ENCODE results near the gene PRDM2. TPM values are rescaled to one million over a fixed set of nuclear protein-coding genes. Genes with fewer than 3 reads are reported as not detected.
"Not testable (repeated sequence)": the region's sequence is repeated elsewhere in the genome, so short reads cannot be mapped to it uniquely, and the experiment has no call there.

PRDM2 gene
- total RNA-seq, 3 donors from 2014 or later = 34.7 to 56.1 (median 39.8) TPM

DNA sequence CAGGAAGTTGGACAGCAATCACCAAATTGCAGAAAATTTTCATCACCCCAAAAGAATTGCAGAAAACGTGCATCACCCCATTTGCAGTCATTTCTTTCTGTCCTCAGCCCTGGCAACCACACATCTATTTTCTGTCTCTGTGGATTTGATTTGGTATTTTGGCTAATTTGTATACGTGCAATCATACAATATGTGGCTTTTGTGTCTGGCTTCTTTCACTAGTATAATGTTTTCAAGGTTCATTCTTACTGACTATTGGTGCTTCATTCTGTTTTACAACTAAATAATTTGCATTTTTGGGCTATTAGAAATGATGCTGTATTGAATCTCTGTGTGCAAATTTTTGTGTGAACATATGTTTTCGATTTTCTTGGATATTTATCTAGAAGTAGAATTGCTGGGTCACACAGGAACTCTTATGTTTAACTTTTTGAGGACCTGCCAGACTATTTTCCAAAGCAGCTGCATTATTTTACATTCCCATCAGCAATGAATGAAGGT lies 24.8 kb upstream of the PRDM2 start:
- DNase-seq = no peak
- TF ChIP-seq, protein P1, sequence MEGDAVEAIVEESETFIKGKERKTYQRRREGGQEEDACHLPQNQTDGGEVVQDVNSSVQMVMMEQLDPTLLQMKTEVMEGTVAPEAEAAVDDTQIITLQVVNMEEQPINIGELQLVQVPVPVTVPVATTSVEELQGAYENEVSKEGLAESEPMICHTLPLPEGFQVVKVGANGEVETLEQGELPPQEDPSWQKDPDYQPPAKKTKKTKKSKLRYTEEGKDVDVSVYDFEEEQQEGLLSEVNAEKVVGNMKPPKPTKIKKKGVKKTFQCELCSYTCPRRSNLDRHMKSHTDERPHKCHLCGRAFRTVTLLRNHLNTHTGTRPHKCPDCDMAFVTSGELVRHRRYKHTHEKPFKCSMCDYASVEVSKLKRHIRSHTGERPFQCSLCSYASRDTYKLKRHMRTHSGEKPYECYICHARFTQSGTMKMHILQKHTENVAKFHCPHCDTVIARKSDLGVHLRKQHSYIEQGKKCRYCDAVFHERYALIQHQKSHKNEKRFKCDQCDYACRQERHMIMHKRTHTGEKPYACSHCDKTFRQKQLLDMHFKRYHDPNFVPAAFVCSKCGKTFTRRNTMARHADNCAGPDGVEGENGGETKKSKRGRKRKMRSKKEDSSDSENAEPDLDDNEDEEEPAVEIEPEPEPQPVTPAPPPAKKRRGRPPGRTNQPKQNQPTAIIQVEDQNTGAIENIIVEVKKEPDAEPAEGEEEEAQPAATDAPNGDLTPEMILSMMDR (IDR thresholded peaks at IDR 0.05) = no peak
- intact Hi-C loops (cut with DNase I, micrococcal nuclease) = no loop called here
- no peak for ATAC-seq
- H3K4me3 ChIP-seq = no peak overlapping the region
- H3K4me1 ChIP-seq (ENCODE audit: low read depth) = no peaks in the 10 kb centered on the region
- no peaks in the 10 kb centered on the region for H3K9me3 ChIP-seq
- H3K36me3 ChIP-seq (ENCODE audit: low read depth) = no peaks in the 10 kb centered on the region

DNA sequence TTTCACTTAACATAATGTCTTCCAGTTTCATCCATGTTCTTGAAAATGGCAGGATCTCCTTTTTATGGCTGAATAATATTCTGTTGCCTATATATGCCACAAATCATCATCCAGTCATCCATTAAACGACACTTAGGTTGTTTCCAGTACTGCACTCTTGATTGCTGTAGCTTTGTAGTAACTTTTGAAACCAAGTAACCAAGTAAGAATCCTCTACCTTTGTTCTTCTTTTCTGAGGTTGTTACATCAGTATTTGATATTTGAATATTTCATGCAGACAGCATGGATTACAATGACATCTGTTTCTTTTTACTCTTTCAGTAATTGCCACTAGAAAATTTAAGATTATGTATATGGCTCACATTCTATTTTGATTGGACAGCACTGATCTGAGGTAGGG lies 22.1 kb upstream of the PRDM2 start:
- Histone ChIP-seq H3K4me3 (no peak overlapping the region), H3K4me1 (ENCODE audit: low read depth) (no peaks in the 10 kb centered on the region), H3K9me3 (no peaks in the 10 kb centered on the region), H3K36me3 (ENCODE audit: low read depth) (no peaks in the 10 kb centered on the region)
- TF ChIP-seq, protein P1 (IDR thresholded peaks at IDR 0.05) = no peak
- no peak for ATAC-seq
- intact Hi-C loops (cut with DNase I, micrococcal nuclease) = no loop called here
- no peak for DNase-seq

GRCh38 chr1:13679651-13680050 lies 20.3 kb upstream of the PRDM2 start:
- DNase-seq (no peak), ATAC-seq (no peak)
- intact Hi-C loops (cut with DNase I, micrococcal nuclease) = no loop called here
- TF ChIP-seq, protein P1 (IDR thresholded peaks at IDR 0.05) = no peak
- Histone ChIP-seq H3K9me3 (no peaks in the 10 kb centered on the region), H3K4me3 (no peak overlapping the region), H3K36me3 (ENCODE audit: low read depth) (no peaks in the 10 kb centered on the region), H3K4me1 (ENCODE audit: low read depth) (no peaks in the 10 kb centered on the region)

DNA sequence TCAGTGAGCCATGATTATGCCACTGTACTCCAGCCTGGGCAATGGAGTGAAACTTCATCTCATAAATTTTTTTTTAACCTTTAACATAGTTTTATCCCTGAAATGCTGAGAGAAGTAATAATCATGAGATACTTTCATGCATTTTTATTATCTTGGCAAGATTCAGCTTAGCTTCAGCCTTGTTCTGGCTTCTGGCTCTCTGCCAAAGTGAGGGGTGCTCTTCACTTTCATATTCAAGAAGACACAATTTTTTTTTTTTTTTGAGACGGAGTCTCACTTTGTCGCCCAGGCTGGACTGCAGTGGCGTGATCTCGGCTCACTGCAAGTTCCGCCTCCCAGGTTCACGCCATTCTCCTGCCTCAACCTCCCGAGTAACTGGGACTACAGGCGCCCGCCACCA lies 19.4 kb upstream of the PRDM2 start:
- H3K4me1 ChIP-seq (ENCODE audit: low read depth); H3K36me3 ChIP-seq (ENCODE audit: low read depth); ATAC-seq; H3K4me3 ChIP-seq; DNase-seq; intact Hi-C loops (cut with DNase I, micrococcal nuclease); H3K9me3 ChIP-seq: not testable (repeated sequence)

DNA sequence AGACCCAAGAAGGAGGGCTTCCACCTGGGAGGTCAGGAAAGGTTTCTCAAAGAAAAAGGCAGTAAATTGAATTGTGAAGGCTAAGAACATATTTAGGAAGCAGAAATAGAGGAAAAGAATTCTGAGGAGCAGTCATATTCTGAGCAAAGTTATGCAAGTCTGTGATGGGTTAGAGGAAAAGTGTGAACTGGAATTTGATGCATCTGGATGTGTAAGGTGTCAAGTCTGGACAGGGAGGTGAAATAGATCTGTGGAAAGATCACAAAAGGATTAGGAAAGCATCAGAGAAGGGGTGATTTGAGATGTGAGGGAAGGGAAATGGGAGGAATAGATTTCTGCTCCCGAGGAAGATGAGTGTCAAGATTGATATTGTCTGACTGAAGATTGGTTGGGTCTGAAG lies 18.1 kb upstream of the PRDM2 start:
- DNase-seq (no peak), ATAC-seq (no peak)
- intact Hi-C loops (cut with DNase I, micrococcal nuclease) = no loop called here
- Histone ChIP-seq H3K4me1 (ENCODE audit: low read depth) (no peaks in the 10 kb centered on the region), H3K36me3 (ENCODE audit: low read depth) (no peaks in the 10 kb centered on the region), H3K9me3 (no peaks in the 10 kb centered on the region), H3K4me3 (no peak overlapping the region)
- TF ChIP-seq, protein P1 (IDR thresholded peaks at IDR 0.05) = no peak

DNA sequence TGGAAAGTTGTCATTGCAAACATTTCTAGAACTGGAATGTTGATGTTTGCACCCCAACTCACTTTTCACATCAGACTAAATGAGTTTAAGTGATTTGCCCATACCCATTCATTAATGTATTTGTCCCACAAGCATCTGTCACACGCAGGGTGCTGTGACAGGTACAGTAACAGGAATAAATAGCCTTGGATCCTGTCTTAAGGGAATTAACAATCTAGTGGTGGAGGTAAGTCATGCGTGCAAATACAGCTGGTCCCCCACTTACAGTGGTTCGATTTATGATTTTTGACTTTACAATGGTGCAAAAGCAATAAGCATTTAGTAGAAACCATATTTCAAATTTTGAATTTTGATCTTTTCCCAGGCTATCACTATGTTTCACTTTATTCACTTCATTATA lies 17.5 kb upstream of the PRDM2 start:
- TF ChIP-seq, protein P1 (IDR thresholded peaks at IDR 0.05) = no peak

More for the DNA sequence above, 17.5 kb upstream of the PRDM2 start:
- no peaks in the 10 kb centered on the region for H3K9me3 ChIP-seq
- H3K4me3 ChIP-seq = no peak overlapping the region
- no peaks in the 10 kb centered on the region for H3K4me1 ChIP-seq (ENCODE audit: low read depth)
- no peaks in the 10 kb centered on the region for H3K36me3 ChIP-seq (ENCODE audit: low read depth)
- DNase-seq = no peak
- ATAC-seq = no peak
- intact Hi-C loops (cut with DNase I, micrococcal nuclease) = no loop called here
